Mesodermal cell (in vitro differentiated cells): ENCODE measurements around the gene SLC2A9.

Source experiments
- H3K27ac ChIP-seq: 2 replicates; pipeline ENCODE4 v1.7.0; 2013; ENCODE audit warnings: mild to moderate bottlenecking, low read depth, low read length, moderate library complexity; ENCODE audit not compliant: severe bottlenecking
- H3K36me3 ChIP-seq: 2 replicates; pipeline ENCODE4 v1.7.1; 2013; ENCODE audit warnings: mild to moderate bottlenecking, low read length, moderate library complexity; ENCODE audit not compliant: control insufficient read depth, insufficient read depth
- H3K4me1 ChIP-seq: one replicate; pipeline ENCODE4 v1.7.1; 2013; ENCODE audit warnings: mild to moderate bottlenecking, low read length; ENCODE audit not compliant: insufficient read depth, control insufficient read depth, poor library complexity, severe bottlenecking
- H3K4me3 ChIP-seq: 2 replicates; pipeline ENCODE4 v1.7.0; 2013; ENCODE audit warnings: low read length, control low read depth, mild to moderate bottlenecking; ENCODE audit not compliant: insufficient read depth, poor library complexity, severe bottlenecking; ENCODE audit errors: extremely low read depth
- H3K9me3 ChIP-seq: 2 replicates; pipeline ENCODE4 v1.7.1; 2013; ENCODE audit warnings: mild to moderate bottlenecking, low read length, moderate library complexity; ENCODE audit not compliant: control insufficient read depth
- WGBS, 2 experiments: methylation state at CpG; one replicate each; pipeline ENCODE4 v1.1.5; 2013; ENCODE audit warnings: missing lambda C conversion rate in 2 of 2; ENCODE audit not compliant: insufficient coverage in 2 of 2; 5-methylcytosine and 5-hydroxymethylcytosine counted together

SLC2A9 gene

DNA sequence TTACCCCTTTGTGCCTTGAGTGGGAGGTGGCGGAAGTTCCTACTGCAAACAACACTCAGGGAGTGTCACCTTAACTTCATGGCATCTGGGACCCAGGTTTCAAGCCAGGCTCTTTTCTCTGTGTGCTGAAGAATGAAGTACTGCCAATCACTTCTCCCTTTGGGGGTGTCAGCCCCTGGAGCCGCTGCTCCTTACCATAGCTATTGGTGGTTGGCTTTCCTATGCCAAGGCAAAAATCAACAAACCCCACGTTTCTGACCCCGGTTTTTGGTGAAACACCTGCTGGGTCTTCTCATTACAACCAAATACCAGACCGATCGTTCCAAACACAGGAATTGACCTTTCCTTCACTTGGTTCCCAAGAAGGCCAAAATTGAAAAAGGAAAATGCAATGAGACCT, 19.7 kb upstream of the SLC2A9 start:
- Histone ChIP-seq H3K27ac (no peak overlapping the region), H3K4me1 (no peaks in the 10 kb centered on the region), H3K9me3 (peaks cover 7% of the 10 kb centered on the region), H3K36me3 (no peaks in the 10 kb centered on the region), H3K4me3 (no peak overlapping the region)
- WGBS, 2 experiments: 53 to 72% methylated on average over 3 to 6 of the region's 6 CpGs

DNA sequence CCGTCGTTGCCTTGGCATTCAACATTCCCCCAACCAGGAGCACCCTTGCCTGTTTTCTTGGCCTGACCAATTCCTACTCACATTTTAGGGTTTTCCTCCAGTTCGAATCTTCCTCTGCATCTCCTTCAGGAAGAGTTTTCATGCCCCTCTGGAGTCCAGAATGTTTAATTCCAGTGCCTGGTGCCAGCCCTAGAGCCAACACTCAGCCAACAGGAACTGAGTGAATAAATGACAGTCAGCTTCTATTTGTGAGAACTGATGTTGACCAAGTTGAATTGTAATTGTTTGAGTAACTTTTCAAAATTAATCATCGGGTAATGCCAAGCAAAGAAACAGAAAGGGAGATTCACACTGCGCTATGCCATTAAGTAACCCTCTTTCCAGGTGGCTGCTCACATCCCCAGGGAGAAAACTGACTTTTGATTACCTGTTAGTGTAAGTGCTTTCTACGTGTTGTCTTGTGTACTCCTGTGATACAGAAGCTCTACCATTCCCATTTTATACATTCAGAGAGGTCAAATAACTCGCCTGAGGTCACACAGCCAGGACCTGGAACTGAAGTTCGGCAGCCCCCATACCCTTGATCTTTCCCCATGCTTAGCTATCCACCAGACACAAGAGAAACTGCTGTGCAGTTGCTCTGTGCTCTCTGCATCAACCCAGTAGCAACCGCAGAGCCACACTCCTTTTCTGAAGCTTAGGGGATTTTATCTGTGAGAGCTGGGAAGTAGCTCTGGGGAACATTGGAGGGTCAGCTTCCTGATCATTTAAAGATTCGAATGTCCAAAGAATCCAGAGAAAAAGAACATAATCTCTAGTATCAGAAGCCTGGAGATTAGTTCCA, 19.0 kb upstream of the SLC2A9 start:
- H3K9me3 ChIP-seq: peaks cover 7% of the 10 kb centered on the region
- WGBS, 2 experiments: 85 to 90% methylated on average over 6 to 7 of the region's 10 CpGs
- no peak overlapping the region for H3K27ac ChIP-seq
- no peaks in the 10 kb centered on the region for H3K36me3 ChIP-seq
- no peak overlapping the region for H3K4me3 ChIP-seq
- no peaks in the 10 kb centered on the region for H3K4me1 ChIP-seq

DNA sequence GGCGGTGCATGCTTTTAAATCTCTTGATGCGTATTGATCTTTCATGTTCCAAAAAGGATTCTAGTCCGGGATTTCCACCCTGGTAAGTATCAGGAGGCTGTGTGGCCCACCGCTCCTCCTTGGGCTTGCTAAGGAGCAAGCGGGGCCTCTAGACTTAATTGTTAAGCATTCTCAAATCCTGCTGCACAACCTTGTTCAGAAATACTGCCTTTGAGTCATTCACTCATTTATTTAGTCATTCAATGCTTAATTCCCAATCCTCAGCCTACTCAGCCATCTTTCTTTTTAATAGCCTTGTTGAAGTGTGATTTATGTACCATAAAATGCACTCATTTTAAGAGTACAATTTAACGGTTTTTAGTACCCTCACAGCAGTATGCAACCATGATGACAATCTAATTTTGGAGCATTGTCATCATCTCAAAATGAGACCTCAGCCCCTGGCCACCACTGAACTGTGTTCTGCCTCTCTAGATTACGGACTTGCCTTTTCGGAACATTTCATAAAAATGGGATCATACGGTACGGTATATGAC, 15.6 kb upstream of the SLC2A9 start:
- Histone ChIP-seq H3K36me3 (no peaks in the 10 kb centered on the region), H3K9me3 (no peaks in the 10 kb centered on the region), H3K4me3 (no peak overlapping the region), H3K4me1 (peaks cover 14% of the 10 kb centered on the region), H3K27ac (no peak overlapping the region)
- WGBS, 2 experiments: 85 to 94% methylated on average over 8 to 9 of the region's 10 CpGs

DNA sequence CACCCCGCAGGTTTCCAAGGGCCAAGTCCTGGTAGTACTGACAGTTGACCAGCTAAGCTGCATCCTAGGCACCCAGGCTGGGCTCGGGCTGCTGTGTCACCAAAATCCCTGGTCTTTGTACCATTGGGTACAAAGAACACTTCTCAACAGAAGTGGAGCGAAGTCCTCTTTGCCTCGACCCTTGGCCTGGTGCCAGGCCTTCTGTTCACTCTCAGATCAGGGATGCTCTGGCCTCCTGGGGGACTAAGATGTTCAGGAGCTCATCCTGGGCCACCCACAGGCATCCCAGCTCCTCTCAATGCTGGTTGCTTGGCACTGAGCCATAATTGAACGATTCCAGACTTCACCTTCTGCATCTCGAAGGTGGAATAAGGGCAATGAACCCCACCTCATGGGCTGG, 13.8 kb upstream of the SLC2A9 start:
- Histone ChIP-seq H3K9me3 (no peaks in the 10 kb centered on the region), H3K4me3 (no peak overlapping the region), H3K36me3 (no peaks in the 10 kb centered on the region), H3K27ac (no peak overlapping the region), H3K4me1 (peaks cover 24% of the 10 kb centered on the region)
- 88% methylated on average over 4 to 6 of the region's 6 CpGs for WGBS, 2 experiments

DNA sequence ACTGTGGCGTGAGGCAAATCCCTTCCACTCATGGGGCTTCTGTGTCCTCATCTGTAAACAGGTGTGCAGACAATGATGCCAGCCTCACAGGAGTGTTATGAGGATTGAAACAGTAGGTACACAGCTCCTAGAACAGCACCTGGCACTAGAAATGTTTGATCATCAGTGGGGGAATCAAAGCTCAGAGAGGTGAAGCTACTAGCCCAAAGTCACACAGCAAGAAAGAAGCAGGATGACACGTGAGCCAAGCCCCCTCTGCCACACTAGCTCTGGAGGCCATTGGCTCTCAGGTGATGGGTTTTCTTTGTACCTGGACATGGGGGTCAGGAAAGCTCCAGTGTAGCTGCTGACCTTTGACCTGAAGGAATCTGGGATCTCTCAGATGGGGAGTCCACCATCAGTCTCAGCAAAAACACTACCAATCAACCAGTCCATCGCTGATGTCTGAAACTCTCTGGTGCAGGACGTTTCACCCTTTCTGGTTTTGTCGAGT, 13.4 kb upstream of the SLC2A9 start:
- Histone ChIP-seq H3K4me1 (peaks cover 24% of the 10 kb centered on the region), H3K9me3 (no peaks in the 10 kb centered on the region), H3K4me3 (no peak overlapping the region), H3K36me3 (no peaks in the 10 kb centered on the region), H3K27ac (no peak overlapping the region)
- WGBS, 2 experiments: 84 to 95% methylated on average over 4 of the region's 5 CpGs

DNA sequence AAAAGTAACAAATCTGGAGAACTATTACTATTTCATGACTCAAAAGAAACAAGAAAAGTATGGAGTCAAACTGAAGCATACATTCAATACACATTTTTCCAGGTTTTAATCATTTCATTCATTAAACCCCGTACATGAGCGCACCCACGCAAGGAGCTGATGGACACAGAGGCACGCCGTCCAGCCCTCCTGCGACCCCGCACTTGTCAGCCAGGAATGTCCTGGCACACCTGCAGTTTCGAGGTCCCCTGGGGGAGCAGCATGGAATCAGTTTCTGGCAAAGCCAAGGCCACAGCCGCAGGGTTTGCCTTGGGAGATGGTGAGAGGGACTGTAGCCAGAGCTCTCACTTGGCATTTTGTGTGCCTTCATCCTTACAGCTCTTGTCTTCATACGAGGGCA, 12.8 kb upstream of the SLC2A9 start:
- H3K9me3 ChIP-seq: no peaks in the 10 kb centered on the region
- H3K36me3 ChIP-seq: no peaks in the 10 kb centered on the region
- no peak overlapping the region for H3K27ac ChIP-seq
- H3K4me1 ChIP-seq: peaks cover 24% of the 10 kb centered on the region
- 92 to 93% methylated on average over 10 of the region's 10 CpGs for WGBS, 2 experiments
- no peak overlapping the region for H3K4me3 ChIP-seq

DNA sequence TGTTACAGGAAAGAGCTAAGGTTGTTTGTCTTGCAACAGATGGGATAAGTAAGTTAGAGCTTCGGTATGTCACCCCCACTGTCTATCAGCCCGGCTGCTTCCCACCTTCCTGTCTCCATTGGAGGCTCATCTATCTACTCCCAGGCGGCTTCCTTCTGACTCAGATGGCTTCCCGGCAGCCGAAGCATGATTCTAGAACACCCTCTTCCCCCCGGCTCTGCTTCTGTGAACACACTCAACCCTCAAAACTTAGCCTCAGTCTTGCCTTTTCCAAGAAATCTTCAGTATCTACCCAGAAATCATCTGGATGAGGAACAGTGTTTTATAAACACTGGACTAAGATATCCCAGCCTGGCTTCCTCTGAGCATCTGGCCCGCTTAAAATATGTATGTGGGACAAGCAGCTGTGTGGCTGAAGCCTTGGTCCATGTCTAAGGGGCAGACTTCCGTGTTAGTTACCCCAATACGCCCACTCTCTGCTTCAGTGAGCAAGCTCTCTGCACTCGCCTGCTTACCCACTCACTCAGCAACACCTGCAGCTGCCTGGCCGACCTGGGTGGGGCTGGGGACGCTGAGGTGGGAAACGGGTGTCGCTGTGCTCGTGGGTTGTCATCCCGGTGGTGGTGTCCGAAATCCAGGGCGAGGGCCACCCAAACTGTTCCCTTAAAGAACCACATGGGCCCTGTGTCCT, 12.0 kb upstream of the SLC2A9 start:
- no peak overlapping the region for H3K4me3 ChIP-seq
- H3K27ac ChIP-seq: peak overlapping the region; percentile 6
- 85% methylated on average over 14 to 18 of the region's 18 CpGs for WGBS, 2 experiments

DNA sequence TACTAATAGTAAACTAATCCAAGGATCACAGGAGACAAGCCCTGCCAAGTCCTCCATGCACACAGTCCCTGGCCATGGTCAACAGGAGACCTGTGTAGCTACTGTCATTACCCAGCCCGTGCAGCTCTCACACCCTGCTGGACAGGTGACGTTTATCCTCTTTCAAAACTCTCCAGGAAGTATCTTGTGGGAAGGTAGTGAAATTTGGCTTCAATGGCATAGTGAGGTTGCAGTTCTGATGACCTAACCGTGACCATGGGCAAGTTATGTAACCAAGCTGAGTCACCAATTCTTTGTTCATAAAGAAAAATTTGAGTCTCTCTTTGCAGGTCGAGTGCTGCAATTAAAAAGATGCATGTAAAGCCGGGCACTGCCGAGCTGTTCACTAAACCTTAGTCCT, 11.3 kb upstream of the SLC2A9 start:
- 88 to 94% methylated on average over 3 of the region's 6 CpGs for WGBS, 2 experiments
- H3K9me3 ChIP-seq: no peaks in the 10 kb centered on the region
- H3K4me1 ChIP-seq: peaks cover 27% of the 10 kb centered on the region
- H3K27ac ChIP-seq: no peak overlapping the region
- no peaks in the 10 kb centered on the region for H3K36me3 ChIP-seq
- no peak overlapping the region for H3K4me3 ChIP-seq

More for the DNA sequence above, 12.0 kb upstream of the SLC2A9 start:
- H3K9me3 ChIP-seq: no peaks in the 10 kb centered on the region
- H3K4me1 ChIP-seq: peaks cover 27% of the 10 kb centered on the region
- H3K36me3 ChIP-seq: no peaks in the 10 kb centered on the region

DNA sequence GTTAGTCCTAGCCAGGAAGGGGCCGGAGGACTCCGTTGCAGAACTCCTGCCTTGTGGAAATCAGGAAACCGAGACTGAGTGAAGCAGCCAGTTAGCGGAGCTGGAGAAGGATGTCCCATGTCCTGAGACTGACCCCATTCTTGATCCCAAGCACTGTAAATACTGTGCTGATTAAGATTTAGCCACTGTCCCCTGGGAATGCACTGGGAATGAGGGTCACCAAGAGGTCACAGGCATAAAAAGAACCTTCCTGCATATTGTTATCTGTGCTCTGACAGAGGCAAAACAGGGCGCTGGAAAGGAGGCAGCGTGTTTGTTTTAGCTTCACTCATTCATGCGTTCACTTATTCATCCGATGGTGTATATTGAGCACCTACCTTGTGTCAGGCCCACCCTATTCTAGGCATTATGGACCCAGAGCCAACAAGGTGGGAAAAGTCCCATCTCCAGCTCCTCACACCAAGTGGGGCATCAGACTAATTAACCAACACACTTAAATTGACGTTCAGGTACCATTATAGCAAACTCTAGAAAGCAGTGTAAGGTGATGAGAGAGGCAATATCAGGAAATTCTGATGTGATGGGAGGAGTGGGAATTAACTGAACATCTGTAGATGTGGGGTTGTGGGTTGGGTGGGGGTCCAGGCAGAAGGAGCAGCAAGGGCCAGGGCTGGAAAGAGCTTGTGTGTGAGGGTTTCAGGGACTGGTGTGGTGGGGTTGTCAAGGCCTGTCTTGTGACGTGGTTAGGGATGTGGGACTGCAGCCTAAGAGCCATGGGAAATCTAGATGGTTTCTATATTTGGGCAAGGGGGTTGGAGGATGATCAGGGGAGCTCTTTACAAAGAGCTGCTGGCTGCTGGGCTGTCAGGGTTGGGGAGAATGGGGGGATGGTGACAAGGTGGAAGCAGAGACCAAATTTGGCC, 10.6 kb upstream of the SLC2A9 start:
- H3K27ac ChIP-seq: peak overlapping the region; percentile 83
- no peaks in the 10 kb centered on the region for H3K36me3 ChIP-seq
- H3K4me1 ChIP-seq: peaks cover 27% of the 10 kb centered on the region
- H3K9me3 ChIP-seq: no peaks in the 10 kb centered on the region
- no peak overlapping the region for H3K4me3 ChIP-seq
- WGBS, 2 experiments: 76% methylated on average over 7 to 8 of the region's 10 CpGs

DNA sequence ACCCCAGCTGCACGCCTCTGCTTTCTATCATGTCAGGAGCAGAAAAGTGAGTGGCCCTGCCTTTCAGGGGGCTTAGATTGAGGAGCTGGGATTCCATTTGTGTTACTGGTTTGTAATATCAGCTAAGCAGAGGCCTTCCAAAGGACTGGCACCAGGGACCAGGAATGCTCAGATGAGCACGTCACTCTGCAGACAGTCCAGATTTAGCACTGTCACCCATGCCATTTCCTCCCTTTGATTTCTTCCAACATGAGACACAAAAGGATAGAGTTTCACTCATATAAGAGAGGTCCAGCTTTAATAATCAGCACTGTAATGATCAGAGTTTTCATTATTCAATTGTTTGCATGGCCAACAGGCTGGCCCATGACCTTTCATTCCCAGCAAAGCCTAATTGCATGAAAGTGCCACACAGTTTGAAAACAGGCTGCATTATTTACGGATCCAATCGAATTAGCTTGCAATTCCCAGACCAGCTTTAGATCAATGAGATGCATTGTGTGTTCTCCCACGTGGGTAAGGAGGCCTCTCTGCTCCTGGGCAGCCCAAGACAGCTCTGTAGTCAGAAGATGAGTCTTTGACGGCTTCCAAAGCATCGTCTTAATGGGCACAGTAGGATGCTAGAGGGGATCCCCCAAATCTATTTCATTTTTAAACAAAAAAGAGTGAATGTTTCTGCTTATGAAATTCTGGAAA, 9.8 kb upstream of the SLC2A9 start:
- 61 to 64% methylated on average over 4 to 5 of the region's 7 CpGs for WGBS, 2 experiments

More for the DNA sequence above, 9.8 kb upstream of the SLC2A9 start:
- H3K4me3 ChIP-seq: no peak overlapping the region
- H3K4me1 ChIP-seq: peaks cover 27% of the 10 kb centered on the region
- peak overlapping the region; percentile 83 for H3K27ac ChIP-seq
- no peaks in the 10 kb centered on the region for H3K9me3 ChIP-seq
- H3K36me3 ChIP-seq: no peaks in the 10 kb centered on the region
